Stimulated activated naive CD8-positive, alpha-beta T cell treated with anti-CD3 and anti-CD28 coated beads, Interleukin-15, Interleukin-2, amounts not matched to agents 100 ng/mL and 50 ng/mL, for 24 hours (primary cell): ENCODE results near the gene ZDHHC19.
A peak's percentile ranks its signal among the peaks of the same experiment; 100 is the strongest.

Source experiments
- H3K27ac Mint-ChIP-seq: one replicate; pipeline ENCODE4 v1.8.0; 2021; ENCODE audit warnings: mild to moderate bottlenecking, mixed read lengths
- H3K27me3 Mint-ChIP-seq: one replicate; pipeline ENCODE4 v1.8.0; 2021; ENCODE audit warnings: mixed read lengths
- H3K36me3 Mint-ChIP-seq: one replicate; pipeline ENCODE4 v1.8.0; 2021; ENCODE audit warnings: low read depth, mixed read lengths
- H3K4me1 Mint-ChIP-seq: one replicate; pipeline ENCODE4 v1.8.0; 2021; ENCODE audit warnings: low read depth, mixed read lengths
- H3K4me3 Mint-ChIP-seq: one replicate; pipeline ENCODE4 v1.8.0; 2021; ENCODE audit warnings: mild to moderate bottlenecking, mixed read lengths
- H3K9me3 Mint-ChIP-seq: one replicate; pipeline ENCODE4 v1.8.0; 2021; ENCODE audit warnings: mixed read lengths

Gene ZDHHC19

DNA sequence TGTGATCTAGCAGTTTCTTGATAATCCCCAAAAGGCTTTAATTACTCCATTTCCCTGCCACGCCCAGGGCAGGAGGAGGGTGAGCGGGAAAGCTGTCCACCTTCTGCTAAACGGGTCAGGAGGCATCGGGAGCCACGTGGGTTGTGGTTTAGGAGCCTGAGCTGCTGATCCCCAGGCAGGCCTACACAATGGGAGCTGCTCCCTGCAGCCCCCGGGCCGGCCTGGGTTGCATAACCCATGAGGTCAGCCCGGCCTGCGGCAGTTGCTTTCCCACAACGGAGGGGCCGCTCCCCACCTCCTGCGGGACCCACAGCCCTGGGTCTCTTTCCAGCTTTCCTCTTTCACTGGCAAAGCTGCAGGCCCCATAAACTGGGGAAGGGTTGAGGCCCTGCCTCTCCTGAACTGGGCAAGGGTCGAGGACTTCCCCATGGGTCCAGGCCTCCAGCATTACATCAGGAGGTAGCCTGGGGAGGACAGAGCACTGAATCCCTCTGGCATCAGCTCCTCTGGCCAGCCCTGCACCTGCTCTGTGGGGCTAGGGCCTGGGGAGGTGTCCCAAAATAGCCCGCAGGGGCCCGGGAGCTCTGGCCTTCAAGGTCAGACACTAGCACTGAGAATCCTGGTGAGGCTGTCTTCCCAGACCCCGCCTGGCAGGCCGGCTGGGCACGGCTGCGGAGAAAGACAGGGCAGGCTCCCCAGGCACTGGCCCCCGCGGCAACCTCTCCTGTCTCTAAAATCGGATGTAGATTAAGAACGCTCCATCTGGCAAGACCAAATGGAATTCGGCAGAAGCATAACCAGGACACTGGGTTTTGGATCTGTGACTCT, 47.3 kb downstream of the ZDHHC19 start:
- H3K4me1 Mint-ChIP-seq, result peaks cover 34% of the 10 kb centered on the region
- H3K27me3 Mint-ChIP-seq, result no peaks in the 10 kb centered on the region
- no peak overlapping the region for H3K27ac Mint-ChIP-seq
- no peaks in the 10 kb centered on the region for H3K36me3 Mint-ChIP-seq
- H3K9me3 Mint-ChIP-seq, result no peaks in the 10 kb centered on the region
- H3K4me3 Mint-ChIP-seq, result no peak overlapping the region

DNA sequence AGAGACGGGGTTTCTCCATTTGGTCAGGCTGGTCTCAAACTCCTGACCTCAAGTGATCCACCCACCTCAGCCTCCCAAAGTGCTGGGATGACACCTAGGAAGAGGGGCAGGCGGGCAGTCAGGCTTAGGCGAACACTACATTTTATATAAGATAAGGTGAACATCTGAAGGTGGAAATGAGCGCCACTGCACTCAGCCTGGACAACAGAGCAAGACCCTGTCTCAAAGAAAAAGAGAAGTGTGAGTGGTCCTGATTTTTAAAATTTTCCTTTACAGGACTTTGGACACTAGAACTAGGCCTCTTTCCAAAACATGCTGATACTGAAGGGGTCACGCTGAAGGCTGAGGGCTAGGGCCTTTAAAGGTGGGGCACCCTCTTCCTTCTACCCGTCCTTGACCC, 48.0 kb downstream of the ZDHHC19 start:
- H3K36me3 Mint-ChIP-seq, result no peaks in the 10 kb centered on the region
- no peak overlapping the region for H3K4me3 Mint-ChIP-seq
- H3K4me1 Mint-ChIP-seq, result peaks cover 34% of the 10 kb centered on the region
- H3K27ac Mint-ChIP-seq, result no peak overlapping the region
- no peaks in the 10 kb centered on the region for H3K9me3 Mint-ChIP-seq
- no peaks in the 10 kb centered on the region for H3K27me3 Mint-ChIP-seq

DNA sequence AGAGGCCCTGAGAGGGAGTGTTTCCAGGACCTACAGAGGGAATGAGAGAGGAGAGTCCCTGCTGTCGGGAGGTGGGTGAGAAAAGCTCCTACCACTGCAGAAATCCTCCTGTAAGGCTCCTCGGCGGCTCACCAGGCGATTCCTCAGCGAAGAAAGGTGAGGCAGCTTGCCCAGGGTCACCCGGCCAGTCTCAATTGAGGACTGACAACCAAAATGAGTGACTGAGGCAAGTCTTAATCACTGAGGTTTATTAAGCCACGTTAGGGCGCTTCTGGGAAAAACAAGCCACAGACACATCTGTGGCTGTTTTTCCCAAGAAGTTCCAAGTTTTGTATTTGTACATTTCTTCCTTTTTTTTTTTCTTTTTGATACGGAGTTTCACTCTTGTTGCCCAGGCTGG, 48.5 kb downstream of the ZDHHC19 start:
- no peaks in the 10 kb centered on the region for H3K36me3 Mint-ChIP-seq
- peaks cover 34% of the 10 kb centered on the region for H3K4me1 Mint-ChIP-seq
- no peaks in the 10 kb centered on the region for H3K9me3 Mint-ChIP-seq
- no peak overlapping the region for H3K4me3 Mint-ChIP-seq
- H3K27ac Mint-ChIP-seq, result peak overlapping the region; percentile 26
- H3K27me3 Mint-ChIP-seq, result no peaks in the 10 kb centered on the region

DNA sequence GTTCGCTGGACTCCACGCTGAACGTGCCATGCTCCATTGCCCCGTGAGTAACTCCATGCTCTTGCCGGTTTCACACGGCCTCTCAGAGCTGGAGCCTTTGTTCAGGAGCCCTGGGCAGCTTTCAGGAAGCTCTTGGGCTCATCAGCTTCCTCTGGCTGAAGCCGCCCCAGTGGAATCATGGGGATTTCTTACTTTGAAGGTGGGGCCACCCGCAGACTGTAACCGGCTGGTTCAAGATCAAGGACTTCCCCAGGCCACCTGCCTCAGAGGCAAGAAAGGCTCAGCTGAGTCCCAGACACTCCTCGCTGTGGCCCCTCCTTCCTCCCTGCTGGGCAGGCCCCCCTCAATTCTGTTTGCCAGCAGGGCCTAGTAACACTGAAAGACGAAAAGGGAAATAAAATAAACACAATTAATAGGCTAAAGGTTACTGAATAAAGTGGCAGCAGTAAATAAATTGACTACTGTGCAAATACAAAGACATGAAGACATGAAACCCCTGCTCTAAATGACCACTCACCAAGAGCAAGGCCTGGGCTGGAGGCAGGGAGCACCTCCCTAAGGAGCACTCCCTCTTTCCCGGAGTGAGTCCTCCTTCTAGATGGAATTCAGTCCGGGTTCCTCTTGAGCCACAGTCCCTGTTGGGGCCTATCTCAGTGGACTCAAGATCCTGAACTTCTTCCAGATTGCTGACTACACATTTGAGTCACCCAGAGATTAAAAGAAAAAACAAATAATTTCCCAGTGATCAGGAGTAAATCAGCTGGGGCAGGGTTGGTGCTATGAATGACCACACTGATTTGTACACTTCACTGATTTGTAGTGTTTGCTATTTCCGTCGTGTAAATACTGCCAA, 51.0 kb downstream of the ZDHHC19 start:
- Mint-ChIP-seq H3K27me3 (no peaks in the 10 kb centered on the region), H3K9me3 (no peaks in the 10 kb centered on the region), H3K4me3 (no peak overlapping the region), H3K27ac (peak overlapping the region; percentile 80), H3K36me3 (no peaks in the 10 kb centered on the region), H3K4me1 (peaks cover 21% of the 10 kb centered on the region)

DNA sequence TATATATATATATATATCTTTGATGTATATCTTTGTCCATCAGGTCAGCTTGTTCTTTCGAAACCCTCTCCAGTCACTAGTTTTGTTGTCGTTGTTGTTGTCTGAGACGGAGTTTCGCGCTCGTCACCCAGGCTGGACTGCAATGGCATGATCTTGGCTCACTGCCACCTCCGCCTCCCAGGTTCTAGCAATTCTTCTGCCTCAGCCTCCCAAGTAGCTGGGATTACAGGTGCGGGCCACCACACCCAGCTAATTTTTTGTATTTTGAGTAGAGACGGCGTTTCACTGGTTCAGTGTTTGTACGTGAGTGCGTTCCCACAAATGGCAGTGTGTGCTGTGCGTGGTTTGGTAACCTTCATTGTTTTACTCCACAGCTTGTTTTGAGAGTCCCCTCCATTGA, 51.7 kb downstream of the ZDHHC19 start:
- Mint-ChIP-seq H3K27ac (peak overlapping the region; percentile 80), H3K9me3 (no peaks in the 10 kb centered on the region), H3K4me3 (no peak overlapping the region)

DNA sequence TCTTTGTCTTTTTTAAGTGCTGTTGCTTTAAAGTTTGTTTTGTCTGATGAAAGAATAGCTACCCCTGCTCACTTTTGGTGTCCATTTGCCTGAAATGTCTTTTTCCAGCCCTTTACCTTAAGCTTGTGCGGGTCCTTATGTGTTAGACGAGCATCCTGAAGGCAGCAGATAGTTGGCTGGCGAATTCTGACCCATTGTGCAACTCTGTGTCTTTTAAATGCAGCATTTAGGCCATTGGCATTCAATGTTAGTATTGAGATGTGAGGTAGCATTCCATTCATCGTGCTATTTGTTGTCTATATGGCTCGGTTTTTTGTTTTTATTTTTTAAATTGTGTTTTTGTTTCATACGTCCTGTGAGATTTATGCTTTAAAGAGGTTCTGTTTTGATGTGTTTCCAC, 55.0 kb downstream of the ZDHHC19 start:
- Mint-ChIP-seq H3K9me3 (no peaks in the 10 kb centered on the region), H3K27me3 (no peaks in the 10 kb centered on the region), H3K4me3 (no peak overlapping the region), H3K27ac (peak overlapping the region; percentile 53), H3K36me3 (no peaks in the 10 kb centered on the region), H3K4me1 (peaks cover 14% of the 10 kb centered on the region)

More for the DNA sequence above, 51.7 kb downstream of the ZDHHC19 start:
- H3K27me3 Mint-ChIP-seq, result no peaks in the 10 kb centered on the region
- no peaks in the 10 kb centered on the region for H3K36me3 Mint-ChIP-seq
- H3K4me1 Mint-ChIP-seq, result peaks cover 21% of the 10 kb centered on the region

DNA sequence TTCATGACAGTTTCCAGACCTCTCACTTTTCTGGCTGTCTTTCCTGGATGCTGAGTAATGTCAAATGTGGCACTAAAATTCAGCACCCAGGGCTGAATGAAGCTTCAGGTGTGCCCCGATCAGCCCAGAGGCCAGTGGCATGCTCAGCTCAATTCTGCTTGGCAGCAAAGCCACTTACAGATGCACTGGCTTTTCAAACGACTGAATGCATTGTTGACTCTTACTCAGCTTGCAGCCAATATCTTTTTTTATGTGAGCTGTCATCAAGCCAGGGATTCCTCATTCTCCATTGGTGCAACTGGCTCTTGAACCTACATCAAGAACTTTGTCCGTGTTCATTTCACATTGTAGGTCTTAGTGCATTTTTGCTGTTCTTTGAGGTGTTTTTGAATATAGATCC, 60.7 kb downstream of the ZDHHC19 start:
- Mint-ChIP-seq H3K27ac (no peak overlapping the region), H3K27me3 (no peaks in the 10 kb centered on the region), H3K9me3 (no peaks in the 10 kb centered on the region), H3K36me3 (no peaks in the 10 kb centered on the region), H3K4me3 (no peak overlapping the region), H3K4me1 (no peaks in the 10 kb centered on the region)

DNA sequence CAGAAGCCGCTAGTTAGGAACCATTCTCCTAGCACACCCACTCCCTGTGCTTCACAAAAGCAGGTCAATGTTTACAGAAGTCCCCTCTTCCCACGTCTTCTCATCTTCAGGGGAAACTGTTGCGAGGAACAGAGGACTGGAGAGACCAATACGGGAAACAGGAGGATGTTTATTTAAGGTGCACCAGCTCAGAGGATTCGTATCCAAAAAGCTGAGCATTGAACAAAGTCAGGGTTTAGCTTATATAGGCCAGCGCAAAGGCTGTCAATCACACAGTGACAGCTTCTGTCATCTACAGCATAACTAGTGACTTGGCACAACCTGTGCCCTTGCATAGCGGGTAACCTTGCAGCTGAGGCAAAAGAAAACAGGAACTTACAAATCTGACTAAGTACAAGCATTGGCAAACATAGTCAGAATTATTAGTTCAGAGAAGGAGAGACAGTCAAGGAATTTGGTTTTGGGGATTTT, 61.3 kb downstream of the ZDHHC19 start:
- no peaks in the 10 kb centered on the region for H3K36me3 Mint-ChIP-seq
- H3K4me3 Mint-ChIP-seq, result no peak overlapping the region
- no peak overlapping the region for H3K27ac Mint-ChIP-seq
- no peaks in the 10 kb centered on the region for H3K4me1 Mint-ChIP-seq
- no peaks in the 10 kb centered on the region for H3K27me3 Mint-ChIP-seq
- no peaks in the 10 kb centered on the region for H3K9me3 Mint-ChIP-seq

DNA sequence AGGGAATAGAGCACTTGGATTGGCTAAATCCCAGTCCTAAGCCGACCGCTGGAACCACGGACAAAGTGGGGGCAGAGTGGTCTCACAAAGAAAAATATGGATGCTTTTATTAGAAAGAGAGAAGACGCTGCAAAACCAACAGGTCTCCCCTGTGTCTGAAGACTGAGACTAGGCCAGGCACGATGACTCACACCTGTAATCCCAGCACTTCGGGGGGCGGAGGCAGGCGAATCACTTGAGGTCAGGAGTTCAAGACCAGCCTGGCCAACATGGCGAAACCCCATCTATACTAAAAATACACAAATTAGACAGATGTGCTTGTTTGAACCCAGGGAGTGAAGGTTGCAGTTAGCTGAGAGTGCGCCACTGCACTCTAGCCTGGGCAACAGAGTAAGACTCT, 61.8 kb downstream of the ZDHHC19 start:
- Mint-ChIP-seq H3K4me3 (no peak overlapping the region), H3K27me3 (no peaks in the 10 kb centered on the region), H3K9me3 (no peaks in the 10 kb centered on the region), H3K27ac (no peak overlapping the region), H3K4me1 (no peaks in the 10 kb centered on the region), H3K36me3 (no peaks in the 10 kb centered on the region)
